HepG2 (cell line): ENCODE measurements around the gene PPM1H. TPM values are rescaled to one million over a fixed set of nuclear protein-coding genes. Genes with fewer than 3 reads are reported as not detected.

Source experiments
- ATAC-seq: fragments of 200-7000 bp; cut with Tn5 transposase; 3 replicates; pipeline ENCODE4 v1.9.1; 2020; ENCODE audit warnings: mild to moderate bottlenecking, moderate library complexity
- BruUV-seq: library from RNA; stranded (reverse); fragments of 400-500 nt; replicated peaks from 2 replicates; lab custom pipeline; 2021; lab: Mats Ljungman, UMichigan
- CTCF ChIA-PET: fragments of 300-600 bp; formaldehyde crosslinking; extraction: SDS; loops from one replicate; lab custom pipeline; 2021; ENCODE audit warnings: low total read pairs, inconsistent platforms, low intra/inter-chr PET ratio; lab: Yijun Ruan, JAX
- POLR2A ChIA-PET: fragments of 350-600 bp; sonication (Branson Sonifier 250); formaldehyde crosslinking; loops from one replicate; lab custom pipeline; 2020; ENCODE audit warnings: antibody characterized with exemption, inconsistent platforms; lab: Yijun Ruan, JAX
- DNase-seq: peaks from one replicate; pipeline ENCODE4 v3.0.0-alpha.2; 2015; ENCODE audit warnings: low spot score
- FAIRE-seq: peaks from 3 replicates; lab custom pipeline; 2011; peaks lifted over from hg19 to GRCh38; lab: Jason Lieb, UNC
- H2AFZ ChIP-seq: one replicate; pipeline ENCODE4 v1.6.1; 2011; ENCODE audit warnings: low read length, inconsistent platforms
- H3K27ac ChIP-seq: fragments of 300-600 bp; 3 replicates; pipeline ENCODE4 v1.8.0; 2011; ENCODE audit warnings: mixed run types, mild to moderate bottlenecking, mixed read lengths, low read length, inconsistent platforms; ENCODE audit not compliant: insufficient read depth; ENCODE audit errors: extremely low read length
- H3K27me3 ChIP-seq, 2 experiments: fragments of 200-600 bp in 1 of 2; 2 replicates in 1 of 2; 3 replicates in 1 of 2; pipeline versions ENCODE4 v1.6.0 to v1.8.0; 2011; ENCODE audit warnings: low read length in 2 of 2, mild to moderate bottlenecking in 2 of 2, moderate library complexity in 2 of 2, inconsistent platforms in 1 of 2; ENCODE audit not compliant: insufficient read depth in 2 of 2, control insufficient read depth in 1 of 2
- H3K36me3 ChIP-seq, 2 experiments: fragments of 200-600 bp in 1 of 2; replicated peaks in 1 of 2; 2 replicates in 1 of 2; 3 replicates in 1 of 2; pipeline versions ENCODE4 v1.5.1 to v1.8.0; 2011; ENCODE audit warnings: low read length in 2 of 2, inconsistent platforms in 1 of 2; ENCODE audit not compliant: insufficient read depth in 2 of 2, control insufficient read depth in 1 of 2
- H3K4me1 ChIP-seq: 2 replicates; pipeline ENCODE4 v1.5.1; 2012; ENCODE audit warnings: low read length, inconsistent platforms; ENCODE audit not compliant: insufficient read depth
- H3K4me2 ChIP-seq: 2 replicates; pipeline ENCODE4 v1.6.0; 2011; ENCODE audit warnings: low read depth, low read length, inconsistent platforms
- H3K4me3 ChIP-seq, 3 experiments: fragments of 200-600 bp in 1 of 3; sonication (generic), shearing (Covaris generic) in 1 of 3; replicated peaks in 1 of 3; 2 replicates each; pipeline ENCODE4 v1.5.1; 2011 to 2016; ENCODE audit warnings: low read length in 3 of 3, inconsistent platforms in 2 of 3, low read depth in 2 of 3, mild to moderate bottlenecking in 2 of 3, control low read depth in 1 of 3, mixed read lengths in 1 of 3; ENCODE audit not compliant: insufficient read depth in 1 of 3
- H3K79me2 ChIP-seq: one replicate; pipeline ENCODE4 v1.6.1; 2011; ENCODE audit warnings: low read length, inconsistent platforms; ENCODE audit not compliant: insufficient read depth
- H3K9ac ChIP-seq: 2 replicates; pipeline ENCODE4 v1.6.0; 2011; ENCODE audit warnings: mild to moderate bottlenecking, low read depth, low read length, inconsistent platforms; ENCODE audit not compliant: insufficient read depth
- H3K9me3 ChIP-seq: 2 replicates; pipeline ENCODE4 v1.5.1; 2012; ENCODE audit warnings: mild to moderate bottlenecking, low read length
- H4K20me1 ChIP-seq: 2 replicates; pipeline ENCODE4 v1.6.0; 2011; ENCODE audit warnings: inconsistent platforms, mild to moderate bottlenecking, low read length, moderate library complexity; ENCODE audit not compliant: insufficient read depth
- AKNA ChIP-seq: sonication (generic); formaldehyde crosslinking; IDR thresholded peaks from 2 replicates; pipeline ENCODE4 v1.4.0; 2020; ENCODE audit warnings: missing genetic modification reagents, borderline replicate concordance
- DMTF1 ChIP-seq: sonication (generic); formaldehyde crosslinking; IDR thresholded peaks from 2 replicates; pipeline ENCODE4 v1.4.0; 2020; ENCODE audit warnings: mild to moderate bottlenecking, missing genetic modification reagents
- FOXA3 ChIP-seq: IDR thresholded peaks from 2 replicates; pipeline ENCODE4 v1.6.1; 2016; ENCODE audit warnings: missing genetic modification reagents, missing compliant biosample characterization
- KDM4B ChIP-seq: sonication (generic); formaldehyde crosslinking; IDR thresholded peaks from 2 replicates; pipeline ENCODE4 v1.4.0; 2020; ENCODE audit warnings: missing genetic modification reagents
- LBX2 ChIP-seq: sonication (generic); formaldehyde crosslinking; IDR thresholded peaks from 2 replicates; pipeline ENCODE4 v1.5.0; 2020; ENCODE audit warnings: missing genetic modification reagents, mild to moderate bottlenecking, borderline replicate concordance
- MATR3 ChIP-seq: sonication (generic); formaldehyde crosslinking; IDR thresholded peaks from 2 replicates; pipeline ENCODE4 v1.4.0; 2020; ENCODE audit warnings: missing genetic modification reagents
- PATZ1 ChIP-seq: sonication (generic); formaldehyde crosslinking; IDR thresholded peaks from 2 replicates; pipeline ENCODE4 v1.4.0; 2020; ENCODE audit warnings: missing genetic modification reagents
- PPARG ChIP-seq: conservative IDR thresholded peaks from 2 replicates; pipeline ENCODE4 v1.6.1; 2016; ENCODE audit warnings: missing biosample characterization, missing genetic modification reagents
- ZKSCAN5 ChIP-seq: sonication (generic); formaldehyde crosslinking; IDR thresholded peaks from 2 replicates; pipeline ENCODE4 v1.5.1; 2020; ENCODE audit warnings: mild to moderate bottlenecking, missing genetic modification reagents
- ZNF530 ChIP-seq: sonication (generic); formaldehyde crosslinking; IDR thresholded peaks from 2 replicates; pipeline ENCODE4 v1.5.0; 2020; ENCODE audit warnings: low read depth, mild to moderate bottlenecking, missing genetic modification reagents
- ZNF543 ChIP-seq: sonication (generic); formaldehyde crosslinking; IDR thresholded peaks from 2 replicates; pipeline ENCODE4 v1.4.0; 2020; ENCODE audit warnings: mild to moderate bottlenecking, missing genetic modification reagents
- ZNF550 ChIP-seq: sonication (generic); formaldehyde crosslinking; IDR thresholded peaks from 2 replicates; pipeline ENCODE4 v1.4.0; 2020; ENCODE audit warnings: mild to moderate bottlenecking, missing genetic modification reagents, borderline replicate concordance
- ZNF552 ChIP-seq: sonication (generic); formaldehyde crosslinking; IDR thresholded peaks from 2 replicates; pipeline ENCODE4 v1.9.0; 2022; ENCODE audit warnings: missing genetic modification reagents, mild to moderate bottlenecking, borderline replicate concordance
- ZNF639 ChIP-seq: conservative IDR thresholded peaks from 2 replicates; pipeline ENCODE4 v1.6.1; 2018; ENCODE audit warnings: missing genetic modification reagents
- WGBS: methylation state at CpG from one replicate; pipeline ENCODE4 v1.1.6; 2017; ENCODE audit warnings: low lambda C conversion rate; 5-methylcytosine and 5-hydroxymethylcytosine counted together
- in situ Hi-C: cut with HindIII; loops from 2 replicates; pipeline ENCODE4 v1.10.0; 2017; ENCODE audit warnings: low pct_unique_long_range_greater_than_20kb; ENCODE audit not compliant: extremely low pct_ligation_motif_present
- intact Hi-C: fragments of 100-400 bp; cut with micrococcal nuclease; formaldehyde crosslinking; loops from one replicate; pipeline ENCODE4 v1.10.0; 2022; ENCODE audit not compliant: unreplicated experiment
- polyA plus RNA-seq, 8 experiments: library from polyadenylated mRNA; depleted of rRNA in 3 of 8; stranded (reverse) in 7 of 8; unstranded in 1 of 8; fragments of >200 nt; fragmentation: Illumina TruSeq in 4 of 8; extraction: Trizol in 4 of 8; gene quantifications; 2 replicates each; pipeline versions ENCODE4 v1.2.1 to v1.2.3, GENCODE V29; 2011 to 2016; ENCODE audit warnings: low read depth in 4 of 8, missing spikeins in 1 of 8, mixed read lengths in 1 of 8; ENCODE audit not compliant: insufficient read depth in 1 of 8
- total RNA-seq, 5 experiments: library from RNA; depleted of rRNA; stranded (reverse); fragments of >200 nt; fragmentation: Illumina TruSeq; extraction: Trizol; gene quantifications; 2 replicates each; pipeline ENCODE4 v1.2.3, GENCODE V29; 2016; ENCODE audit warnings: low read depth in 1 of 5

PPM1H gene
- total and polyA plus RNA-seq, 2 of the 13 experiments (the other 11 are each of a cell fraction or from before 2014, with no cell fraction given), result 29.1 to 38.1 TPM

GRCh38 chr12:62737615-62738014, 197.3 kb downstream of the PPM1H start:
- FAIRE-seq, result no peak
- POLR2A ChIA-PET, result no interaction called here
- TF ChIP-seq MATR3 (CRISPR knock-in tag), result no peak
- TF ChIP-seq FOXA3 (CRISPR knock-in tag), result no peak
- no peak for TF ChIP-seq ZNF530 (CRISPR knock-in tag)
- no peak for TF ChIP-seq KDM4B (CRISPR knock-in tag)
- no peak for TF ChIP-seq PATZ1 (CRISPR knock-in tag)
- TF ChIP-seq LBX2 (CRISPR knock-in tag), result no peak
- no peak for TF ChIP-seq ZNF550
- no peak for TF ChIP-seq ZNF552 (CRISPR knock-in tag)
- TF ChIP-seq AKNA (CRISPR knock-in tag), result no peak
- no peak for TF ChIP-seq PPARG
- TF ChIP-seq ZNF639 (CRISPR knock-in tag), result no peak
- no peak for TF ChIP-seq ZKSCAN5 (CRISPR knock-in tag)
- TF ChIP-seq DMTF1 (CRISPR knock-in tag), result no peak
- no peak for TF ChIP-seq ZNF543 (CRISPR knock-in tag)
- TF ChIP-seq, all 625 proteins: peak for 0
- CTCF ChIA-PET, result no interaction called here
- Histone ChIP-seq H3K27me3 (no peaks in the 10 kb centered on the region), H3K9me3 (no peaks in the 10 kb centered on the region), H3K4me3 (no peak overlapping the region), H3K4me2 (no peak overlapping the region), H3K4me1 (no peaks in the 10 kb centered on the region), H3K27ac (no peak overlapping the region), H2AFZ (no peak overlapping the region), H3K79me2 (no peaks in the 10 kb centered on the region), H3K9ac (no peak overlapping the region), H3K36me3 (peaks cover 17 to 56% of the 10 kb centered on the region in 2 experiments), H4K20me1 (peaks cover 3% of the 10 kb centered on the region; the same call in 1 of the 2 replicates)
- BruUV-seq, result no TSS peak
- ATAC-seq (no peak), DNase-seq (no peak)
- intact Hi-C loops (no loop called here), in situ Hi-C loops (no loop called here)
- 97% methylated on average over 2 of the region's 2 CpGs for WGBS
